ENCODE data around the gene ASTN1. TPM values are rescaled to one million over a fixed set of nuclear protein-coding genes. Genes with fewer than 3 reads are reported as not detected.

ASTN1 gene
- total RNA-seq, 1 experiment from 2014 or later, result 0.42 TPM

DNA sequence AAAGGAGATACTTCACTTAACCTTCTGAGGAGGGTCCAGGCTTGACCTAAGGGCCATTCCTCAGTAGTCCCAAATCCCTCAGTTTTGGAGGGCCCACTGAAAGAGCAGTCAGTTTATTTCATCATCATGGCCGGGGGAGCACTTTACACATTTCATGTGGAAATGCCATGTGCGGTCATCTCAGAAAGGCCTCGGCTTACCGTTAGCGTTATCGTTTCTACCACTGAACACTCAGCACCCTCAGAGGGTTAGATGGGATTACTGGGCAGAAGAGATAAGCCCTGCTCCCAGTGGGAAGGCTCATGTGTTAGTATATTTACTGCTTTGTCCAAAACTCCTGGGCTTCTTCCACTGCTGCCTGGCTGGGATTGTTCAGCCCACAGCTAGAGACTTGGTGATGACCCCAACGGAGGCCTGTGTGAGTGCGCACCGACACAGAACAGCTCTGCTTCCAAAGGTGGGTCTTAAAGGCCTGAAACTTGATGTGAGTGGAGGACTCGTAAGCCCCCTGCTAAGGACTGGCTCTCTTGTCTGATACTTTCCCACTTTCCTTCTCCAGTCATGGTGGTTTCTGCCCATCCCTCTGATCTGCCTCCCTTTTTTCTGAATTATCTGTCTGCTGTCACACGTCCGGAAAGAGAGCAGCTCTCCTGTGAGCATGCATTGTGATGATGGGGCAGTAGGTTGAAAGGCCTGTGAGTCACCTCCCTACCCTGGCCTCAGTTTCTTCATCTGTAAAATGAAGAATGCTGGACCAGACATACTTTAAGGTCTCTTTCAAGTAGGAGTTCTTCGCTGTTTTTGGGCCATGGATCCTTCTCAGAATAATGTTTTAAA, 284.5 kb downstream of the ASTN1 start:
- no peak overlapping the region for H2AFZ ChIP-seq (ENCODE audit: low read depth, low read length, poor library complexity, severe bottlenecking)
- intact Hi-C loops (cut with micrococcal nuclease), result no loop called here
- no peak overlapping the region for H3K4me2 ChIP-seq (ENCODE audit: low read length)
- ChIA-PET RAD21 (ENCODE audit: low non-redundant PET in 1 of 2, low total read pairs in 2 of 2, uncharacterized antibody in 2 of 2, unreplicated experiment in 2 of 2) (interaction anchor here in 1 of 2 experiments (0.6 kb wide), 1 partner anchor 16 kb away, joined by 3 read pairs; no protein-coding TSS in a partner anchor), POLR2A (no interaction called here), CTCF (interaction anchor here (1.0 kb wide), 2 partner anchors 13 to 319 kb away, joined by 3 read pairs; no protein-coding TSS in a partner anchor)
- no peaks in the 10 kb centered on the region for H3K36me3 ChIP-seq (ENCODE audit: control insufficient read depth in 1 of 2, insufficient read depth in 2 of 2, low read length in 2 of 2)
- no peak overlapping the region for H3K27ac ChIP-seq (ENCODE audit: low read depth, low read length)
- no peaks in the 10 kb centered on the region for H3K79me2 ChIP-seq (ENCODE audit: insufficient read depth, low read length)
- no peak for ATAC-seq
- H3K4me3 ChIP-seq (replicated peaks in 1 of 2; ENCODE audit: low read depth in 1 of 2, low read length in 2 of 2), result no peak overlapping the region
- TF ChIP-seq CBX3 (IDR thresholded peaks at IDR 0.05; ENCODE audit: low read depth) (no peak), JUND (IDR thresholded peaks at IDR 0.05) (no peak), SIN3A (IDR thresholded peaks at IDR 0.05; ENCODE audit: low read depth) (no peak)
- TF ChIP-seq, protein P1, sequence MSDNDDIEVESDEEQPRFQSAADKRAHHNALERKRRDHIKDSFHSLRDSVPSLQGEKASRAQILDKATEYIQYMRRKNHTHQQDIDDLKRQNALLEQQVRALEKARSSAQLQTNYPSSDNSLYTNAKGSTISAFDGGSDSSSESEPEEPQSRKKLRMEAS (IDR thresholded peaks at IDR 0.05), result no peak
- TF ChIP-seq, protein P2, sequence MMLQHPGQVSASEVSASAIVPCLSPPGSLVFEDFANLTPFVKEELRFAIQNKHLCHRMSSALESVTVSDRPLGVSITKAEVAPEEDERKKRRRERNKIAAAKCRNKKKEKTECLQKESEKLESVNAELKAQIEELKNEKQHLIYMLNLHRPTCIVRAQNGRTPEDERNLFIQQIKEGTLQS (IDR thresholded peaks at IDR 0.05), result no peak
- H3K9me2 ChIP-seq (ENCODE audit: insufficient read depth), result no peaks in the 10 kb centered on the region
- H3K9ac ChIP-seq (ENCODE audit: low read length), result no peak overlapping the region
- H3K9me3 ChIP-seq (ENCODE audit: control insufficient read depth in 1 of 2, insufficient read depth in 1 of 2, low read depth in 1 of 2, low read length in 2 of 2), result no peaks in the 10 kb centered on the region
- no TSS peak for BruUV-seq (replicated peaks)
- DNase-seq (ENCODE audit: low read depth, low spot score), result no peak
- H3K27me3 ChIP-seq (ENCODE audit: insufficient read depth, low read length), result peaks cover 20% of the 10 kb centered on the region
- H4K20me1 ChIP-seq (ENCODE audit: insufficient read depth), result no peaks in the 10 kb centered on the region
- H3K4me1 ChIP-seq (ENCODE audit: control insufficient read depth in 1 of 2, insufficient read depth in 2 of 2, low read length in 2 of 2), result no peaks in the 10 kb centered on the region

DNA sequence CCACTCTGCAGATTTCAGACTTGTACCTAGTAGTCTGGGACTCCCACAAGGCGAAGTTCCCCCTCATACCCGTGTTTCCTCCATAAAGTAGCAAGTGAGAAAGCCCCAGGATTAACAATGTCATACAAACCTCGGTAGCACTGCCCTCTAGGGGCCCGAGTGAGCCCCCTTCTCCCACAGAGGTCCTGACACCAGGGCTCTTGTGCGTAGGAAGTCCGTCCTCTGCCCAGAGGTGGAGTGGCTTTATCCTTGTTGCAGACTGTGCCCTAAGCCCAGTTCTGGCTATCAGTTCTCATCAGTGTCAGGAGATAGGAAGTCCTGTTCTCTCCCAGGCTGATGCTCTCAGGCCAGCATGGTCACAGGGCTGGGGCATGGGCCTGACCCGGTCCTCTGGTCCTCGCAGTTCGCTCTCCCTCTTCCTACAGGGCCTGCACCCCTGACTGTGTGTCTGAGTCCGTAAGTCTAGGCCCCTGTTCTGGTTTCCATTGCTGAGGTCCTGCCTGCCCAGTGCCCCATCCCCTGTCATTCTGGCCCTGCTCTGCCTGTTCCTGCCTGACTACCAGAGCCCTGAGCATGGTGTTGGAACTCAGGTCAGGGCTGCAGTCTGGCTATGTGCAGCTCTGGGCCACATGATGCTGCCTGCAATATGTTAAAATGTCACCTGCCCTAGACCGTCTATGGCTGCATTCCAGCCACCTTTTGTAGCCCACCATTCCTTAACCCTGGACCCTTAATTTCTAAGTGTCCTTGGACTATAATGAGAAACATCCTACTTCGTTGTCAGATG, 285.6 kb downstream of the ASTN1 start:
- Histone ChIP-seq H3K4me2 (ENCODE audit: low read length) (no peak overlapping the region), H2AFZ (ENCODE audit: low read depth, low read length, poor library complexity, severe bottlenecking) (no peak overlapping the region), H3K9me3 (ENCODE audit: control insufficient read depth in 1 of 2, insufficient read depth in 1 of 2, low read depth in 1 of 2, low read length in 2 of 2) (no peaks in the 10 kb centered on the region), H3K9me2 (ENCODE audit: insufficient read depth) (no peaks in the 10 kb centered on the region), H3K27me3 (ENCODE audit: insufficient read depth, low read length) (peaks cover 19% of the 10 kb centered on the region), H3K36me3 (ENCODE audit: control insufficient read depth in 1 of 2, insufficient read depth in 2 of 2, low read length in 2 of 2) (no peaks in the 10 kb centered on the region), H3K79me2 (ENCODE audit: insufficient read depth, low read length) (no peaks in the 10 kb centered on the region), H3K4me1 (ENCODE audit: control insufficient read depth in 1 of 2, insufficient read depth in 2 of 2, low read length in 2 of 2) (no peaks in the 10 kb centered on the region), H4K20me1 (ENCODE audit: insufficient read depth) (no peaks in the 10 kb centered on the region), H3K9ac (ENCODE audit: low read length) (no peak overlapping the region), H3K4me3 (replicated peaks in 1 of 2; ENCODE audit: low read depth in 1 of 2, low read length in 2 of 2) (no peak overlapping the region), H3K27ac (ENCODE audit: low read depth, low read length) (no peak overlapping the region)
- POLR2A ChIA-PET, result no interaction called here
- ATAC-seq, result no peak
- DNase-seq (ENCODE audit: low read depth, low spot score), result no peak
- BruUV-seq (replicated peaks), result no TSS peak
- intact Hi-C loops (cut with micrococcal nuclease), result no loop called here
- CTCF ChIA-PET, result no interaction called here
- RAD21 ChIA-PET (ENCODE audit: low non-redundant PET in 1 of 2, low total read pairs in 2 of 2, uncharacterized antibody in 2 of 2, unreplicated experiment in 2 of 2), result interaction anchor here in 1 of 2 experiments (0.6 kb wide), 1 partner anchor 14 kb away, joined by 3 read pairs; no protein-coding TSS in a partner anchor
- TF ChIP-seq, protein P3, sequence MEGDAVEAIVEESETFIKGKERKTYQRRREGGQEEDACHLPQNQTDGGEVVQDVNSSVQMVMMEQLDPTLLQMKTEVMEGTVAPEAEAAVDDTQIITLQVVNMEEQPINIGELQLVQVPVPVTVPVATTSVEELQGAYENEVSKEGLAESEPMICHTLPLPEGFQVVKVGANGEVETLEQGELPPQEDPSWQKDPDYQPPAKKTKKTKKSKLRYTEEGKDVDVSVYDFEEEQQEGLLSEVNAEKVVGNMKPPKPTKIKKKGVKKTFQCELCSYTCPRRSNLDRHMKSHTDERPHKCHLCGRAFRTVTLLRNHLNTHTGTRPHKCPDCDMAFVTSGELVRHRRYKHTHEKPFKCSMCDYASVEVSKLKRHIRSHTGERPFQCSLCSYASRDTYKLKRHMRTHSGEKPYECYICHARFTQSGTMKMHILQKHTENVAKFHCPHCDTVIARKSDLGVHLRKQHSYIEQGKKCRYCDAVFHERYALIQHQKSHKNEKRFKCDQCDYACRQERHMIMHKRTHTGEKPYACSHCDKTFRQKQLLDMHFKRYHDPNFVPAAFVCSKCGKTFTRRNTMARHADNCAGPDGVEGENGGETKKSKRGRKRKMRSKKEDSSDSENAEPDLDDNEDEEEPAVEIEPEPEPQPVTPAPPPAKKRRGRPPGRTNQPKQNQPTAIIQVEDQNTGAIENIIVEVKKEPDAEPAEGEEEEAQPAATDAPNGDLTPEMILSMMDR (IDR thresholded peaks at IDR 0.05 in 2 of 3, conservative IDR thresholded peaks at IDR 0.05 in 1 of 3; ENCODE audit: borderline replicate concordance in 1 of 3, insufficient read depth in 1 of 3, low read depth in 2 of 3, low read length in 2 of 3), result peak in 2 of 3 experiments; percentile 17 to 20; a peak in 1 of 6 replicates
- no peak for TF ChIP-seq YY1 (IDR thresholded peaks at IDR 0.05; ENCODE audit: extremely low read depth, insufficient replicate concordance, low read depth, low read length)

Data from HCT116 (cell line).